Measurements from ENCODE around the gene BAZ1B. TPM values are rescaled to one million over a fixed set of nuclear protein-coding genes. Genes with fewer than 3 reads are reported as not detected.

Gene BAZ1B
- polyA plus RNA-seq, 1 donor from 2014 or later, result 35.0 TPM

GRCh38 chr7:73437091-73437490 lies 85.0 kb downstream of the BAZ1B start:
- Histone ChIP-seq H3K4me2 (ENCODE audit: low read length) (no peak overlapping the region), H3K9ac (ENCODE audit: low read length) (no peak overlapping the region), H3K9me2 (ENCODE audit: insufficient read depth, low read length) (no peaks in the 10 kb centered on the region), H2AFZ (ENCODE audit: low read depth, low read length) (no peak overlapping the region), H3K79me2 (replicated peaks; ENCODE audit: insufficient read depth, low read length) (no peaks in the 10 kb centered on the region), H4K20me1 (ENCODE audit: insufficient read depth) (no peaks in the 10 kb centered on the region), H3K9me3 (ENCODE audit: low read length) (no peaks in the 10 kb centered on the region), H3K4me3 (ENCODE audit: low read length) (no peak overlapping the region), H3K36me3 (ENCODE audit: insufficient read depth, low read length) (no peaks in the 10 kb centered on the region), H3K27me3 (ENCODE audit: insufficient read depth, low read depth, low read length) (no peaks in the 10 kb centered on the region), H3K27ac (ENCODE audit: low read length) (no peak overlapping the region), H3F3A (ENCODE audit: insufficient read depth, low read length, poor library complexity, severe bottlenecking) (no peaks in the 10 kb centered on the region)
- TF ChIP-seq EP300 (conservative IDR thresholded peaks at IDR 0.05; ENCODE audit: poor library complexity, severe bottlenecking) (no peak), POLR2AphosphoS5 (IDR thresholded peaks at IDR 0.05) (no peak), EZH2 (IDR thresholded peaks at IDR 0.05; ENCODE audit: borderline replicate concordance, insufficient read depth, low read length, poor library complexity, severe bottlenecking) (no peak), TAF1 (IDR thresholded peaks at IDR 0.05; ENCODE audit: low read depth) (no peak), MXI1 (conservative IDR thresholded peaks at IDR 0.05; ENCODE audit: poor library complexity, severe bottlenecking) (no peak), CTCF (IDR thresholded peaks at IDR 0.05; ENCODE audit: poor library complexity, severe bottlenecking) (no peak), RAD21 (conservative IDR thresholded peaks at IDR 0.05) (no peak), REST (IDR thresholded peaks at IDR 0.05; ENCODE audit: borderline replicate concordance) (no peak), SMC3 (conservative IDR thresholded peaks at IDR 0.05; ENCODE audit: poor library complexity) (no peak)

- Histone ChIP-seq H3K4me2 (ENCODE audit: low read length) (no peak overlapping the region), H4K20me1 (ENCODE audit: insufficient read depth) (no peaks in the 10 kb centered on the region), H3K79me2 (replicated peaks; ENCODE audit: insufficient read depth, low read length) (no peaks in the 10 kb centered on the region), H3K9ac (ENCODE audit: low read length) (no peak overlapping the region), H2AFZ (ENCODE audit: low read depth, low read length) (no peak overlapping the region), H3K4me3 (ENCODE audit: low read length) (no peak overlapping the region), H3K27me3 (ENCODE audit: insufficient read depth, low read depth, low read length) (no peaks in the 10 kb centered on the region), H3K9me3 (ENCODE audit: low read length) (no peaks in the 10 kb centered on the region), H3K9me2 (ENCODE audit: insufficient read depth, low read length) (no peaks in the 10 kb centered on the region), H3K36me3 (ENCODE audit: insufficient read depth, low read length) (no peaks in the 10 kb centered on the region), H3F3A (ENCODE audit: insufficient read depth, low read length, poor library complexity, severe bottlenecking) (no peaks in the 10 kb centered on the region), H3K27ac (ENCODE audit: low read length) (no peak overlapping the region)
- no peak for TF ChIP-seq EP300 (conservative IDR thresholded peaks at IDR 0.05; ENCODE audit: poor library complexity, severe bottlenecking)
- no peak for TF ChIP-seq CTCF (IDR thresholded peaks at IDR 0.05; ENCODE audit: poor library complexity, severe bottlenecking)
- no peak for TF ChIP-seq MXI1 (conservative IDR thresholded peaks at IDR 0.05; ENCODE audit: poor library complexity, severe bottlenecking)
- TF ChIP-seq RAD21 (conservative IDR thresholded peaks at IDR 0.05), result no peak
- TF ChIP-seq SMC3 (conservative IDR thresholded peaks at IDR 0.05; ENCODE audit: poor library complexity), result no peak
- no peak for TF ChIP-seq TAF1 (IDR thresholded peaks at IDR 0.05; ENCODE audit: low read depth)
- TF ChIP-seq REST (IDR thresholded peaks at IDR 0.05; ENCODE audit: borderline replicate concordance), result no peak
These were observed 85.8 kb downstream of the BAZ1B start for GRCh38 chr7:73436031-73436929.
